ENCODE results near the gene FAM210B. TPM values are rescaled to one million over a fixed set of nuclear protein-coding genes. Genes with fewer than 3 reads are reported as not detected.

FAM210B gene
- total and polyA plus RNA-seq, 9 of the 15 experiments (the other 6 are each of a cell fraction or from before 2014, with no cell fraction given) = 12.1 to 87.3 (median 47.6) TPM

GRCh38 chr20:56411759-56412472 is 53.1 kb downstream of the FAM210B start, which contains the start of gene CASS4 (continued):
- TF ChIP-seq MXD1 (CRISPR knock-in tag; IDR thresholded peaks at IDR 0.05; ENCODE audit: borderline replicate concordance, poor library complexity, severe bottlenecking) (no peak), SUPT5H (IDR thresholded peaks at IDR 0.05) (no peak; the same call in 1 of the 2 replicates), MEF2D (tag; conservative IDR thresholded peaks at IDR 0.05; ENCODE audit: low read depth) (peak; percentile 68), HDAC6 (IDR thresholded peaks at IDR 0.05; ENCODE audit: low read depth, low read length) (no peak), ZNF551 (CRISPR knock-in tag; IDR thresholded peaks at IDR 0.05) (no peak), CHD7 (IDR thresholded peaks at IDR 0.05; ENCODE audit: low read depth, low read length) (no peak), MYNN (IDR thresholded peaks at IDR 0.05) (peak; percentile 82), MYNN (CRISPR knock-in tag; IDR thresholded peaks at IDR 0.05) (no peak), ZNF436 (CRISPR knock-in tag; IDR thresholded peaks at IDR 0.05) (no peak), NFATC3 (IDR thresholded peaks at IDR 0.05) (peak; percentile 90), IFI16 (CRISPR knock-in tag; IDR thresholded peaks at IDR 0.05) (no peak), NONO (IDR thresholded peaks at IDR 0.05; ENCODE audit: low read depth in 2 of 2, low read length in 1 of 2) (peak in 1 of 2 experiments; percentile 55; a peak in 1 of 4 replicates), RBM17 (IDR thresholded peaks at IDR 0.05; ENCODE audit: borderline replicate concordance, low read depth, low read length) (no peak), PHTF2 (CRISPR knock-in tag; IDR thresholded peaks at IDR 0.05) (no peak), BMI1 (IDR thresholded peaks at IDR 0.05; ENCODE audit: low read length) (no peak)
- TF ChIP-seq, protein P1, sequence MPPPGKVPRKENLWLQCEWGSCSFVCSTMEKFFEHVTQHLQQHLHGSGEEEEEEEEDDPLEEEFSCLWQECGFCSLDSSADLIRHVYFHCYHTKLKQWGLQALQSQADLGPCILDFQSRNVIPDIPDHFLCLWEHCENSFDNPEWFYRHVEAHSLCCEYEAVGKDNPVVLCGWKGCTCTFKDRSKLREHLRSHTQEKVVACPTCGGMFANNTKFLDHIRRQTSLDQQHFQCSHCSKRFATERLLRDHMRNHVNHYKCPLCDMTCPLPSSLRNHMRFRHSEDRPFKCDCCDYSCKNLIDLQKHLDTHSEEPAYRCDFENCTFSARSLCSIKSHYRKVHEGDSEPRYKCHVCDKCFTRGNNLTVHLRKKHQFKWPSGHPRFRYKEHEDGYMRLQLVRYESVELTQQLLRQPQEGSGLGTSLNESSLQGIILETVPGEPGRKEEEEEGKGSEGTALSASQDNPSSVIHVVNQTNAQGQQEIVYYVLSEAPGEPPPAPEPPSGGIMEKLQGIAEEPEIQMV (tag; conservative IDR thresholded peaks at IDR 0.05; ENCODE audit: low read depth) = no peak
